ENCODE data around the gene ADPRM. TPM values are rescaled to one million over a fixed set of nuclear protein-coding genes. Genes with fewer than 3 reads are reported as not detected.

ADPRM gene
- total and polyA plus RNA-seq, 2 donors, result 26.0 to 26.2 TPM

- Histone ChIP-seq H3K4me1 (ENCODE audit: control insufficient read depth in 2 of 2, insufficient read depth in 2 of 2, low read length in 2 of 2) (no peaks in the 10 kb centered on the region), H3K9me3 (ENCODE audit: control insufficient read depth in 2 of 2, insufficient read depth in 1 of 2, low read length in 1 of 2) (no peaks in the 10 kb centered on the region), H3K36me3 (ENCODE audit: control insufficient read depth in 2 of 2, insufficient read depth in 2 of 2, low read length in 1 of 2) (peaks cover 0 to 5% of the 10 kb centered on the region in 2 donors), H3K27me3 (ENCODE audit: control insufficient read depth in 2 of 2, insufficient read depth in 1 of 2, low read length in 1 of 2) (no peaks in the 10 kb centered on the region), H3K27ac (ENCODE audit: low read depth in 1 of 2, low read length in 1 of 2) (no peak within 1 kb of the TSS), H3K4me3 (ENCODE audit: low read length in 2 of 2) (no peak within 1 kb of the TSS)
- no peak for DNase-seq (ENCODE audit: low read depth in 6 of 9, low spot score in 9 of 9)
- WGBS, result 93% methylated on average over 15 of the region's 15 CpGs
Observed at GRCh38 chr17:10657148-10657547, 40.2 kb upstream of the ADPRM start, which contains the start of gene MYH3. TSS of gene MYH3 (minus strand) at chr17:10657309. CDS start at chr17:10655064, 2,245 bp downstream.

- Histone ChIP-seq H3K36me3 (ENCODE audit: control insufficient read depth in 2 of 2, insufficient read depth in 2 of 2, low read length in 1 of 2) (peaks cover 0 to 5% of the 10 kb centered on the region in 2 donors), H3K27ac (ENCODE audit: low read depth in 1 of 2, low read length in 1 of 2) (no peak overlapping the region), H3K27me3 (ENCODE audit: control insufficient read depth in 2 of 2, insufficient read depth in 1 of 2, low read length in 1 of 2) (no peaks in the 10 kb centered on the region), H3K4me1 (ENCODE audit: control insufficient read depth in 2 of 2, insufficient read depth in 2 of 2, low read length in 2 of 2) (no peaks in the 10 kb centered on the region), H3K9me3 (ENCODE audit: control insufficient read depth in 2 of 2, insufficient read depth in 1 of 2, low read length in 1 of 2) (no peaks in the 10 kb centered on the region), H3K4me3 (ENCODE audit: low read length in 2 of 2) (no peak overlapping the region)
- DNase-seq (ENCODE audit: low read depth in 6 of 9, low spot score in 9 of 9), result no peak
- 94% methylated on average over 10 of the region's 10 CpGs for WGBS
Observed at GRCh38 chr17:10657879-10658278, 39.5 kb upstream of the ADPRM start.

DNA sequence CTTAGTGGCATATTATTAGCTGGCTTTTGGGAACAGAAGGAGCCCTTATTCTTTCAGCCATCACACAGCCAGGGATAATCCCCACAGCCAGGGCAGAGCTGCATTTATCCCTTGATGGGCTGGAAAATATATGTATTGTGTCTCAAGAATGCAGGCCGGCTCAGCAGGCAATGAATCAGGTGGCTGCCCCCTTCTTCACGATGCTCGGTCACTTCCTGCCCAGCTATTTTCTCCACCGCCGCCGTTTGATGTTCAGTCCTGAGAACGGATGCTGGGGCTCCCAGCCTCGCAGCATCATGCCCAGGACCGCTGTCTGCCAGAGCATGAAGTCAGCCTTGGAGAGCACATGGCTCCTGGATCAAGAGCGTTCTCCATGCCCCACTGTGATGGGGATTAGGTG lies 36.0 kb upstream of the ADPRM start:
- Histone ChIP-seq H3K4me1 (ENCODE audit: control insufficient read depth in 2 of 2, insufficient read depth in 2 of 2, low read length in 2 of 2) (no peaks in the 10 kb centered on the region), H3K4me3 (ENCODE audit: low read length in 2 of 2) (no peak overlapping the region), H3K36me3 (ENCODE audit: control insufficient read depth in 2 of 2, insufficient read depth in 2 of 2, low read length in 1 of 2) (peaks cover 0 to 5% of the 10 kb centered on the region in 2 donors), H3K9me3 (ENCODE audit: control insufficient read depth in 2 of 2, insufficient read depth in 1 of 2, low read length in 1 of 2) (no peaks in the 10 kb centered on the region), H3K27me3 (ENCODE audit: control insufficient read depth in 2 of 2, insufficient read depth in 1 of 2, low read length in 1 of 2) (no peaks in the 10 kb centered on the region), H3K27ac (ENCODE audit: low read depth in 1 of 2, low read length in 1 of 2) (no peak overlapping the region)
- 94% methylated on average over 10 of the region's 10 CpGs for WGBS
- DNase-seq (ENCODE audit: low read depth in 6 of 9, low spot score in 9 of 9), result no peak

GRCh38 chr17:10663231-10663630 lies 34.2 kb upstream of the ADPRM start:
- Histone ChIP-seq H3K36me3 (ENCODE audit: control insufficient read depth in 2 of 2, insufficient read depth in 2 of 2, low read length in 1 of 2) (peaks cover 0 to 5% of the 10 kb centered on the region in 2 donors), H3K27me3 (ENCODE audit: control insufficient read depth in 2 of 2, insufficient read depth in 1 of 2, low read length in 1 of 2) (no peaks in the 10 kb centered on the region), H3K9me3 (ENCODE audit: control insufficient read depth in 2 of 2, insufficient read depth in 1 of 2, low read length in 1 of 2) (no peaks in the 10 kb centered on the region), H3K4me1 (ENCODE audit: control insufficient read depth in 2 of 2, insufficient read depth in 2 of 2, low read length in 2 of 2) (no peaks in the 10 kb centered on the region), H3K27ac (ENCODE audit: low read depth in 1 of 2, low read length in 1 of 2) (no peak overlapping the region), H3K4me3 (ENCODE audit: low read length in 2 of 2) (no peak overlapping the region)
- DNase-seq (ENCODE audit: low read depth in 6 of 9, low spot score in 9 of 9), result no peak
- whole genome bisulfite sequencing, result 95% methylated on average over 6 of the region's 6 CpGs

DNA sequence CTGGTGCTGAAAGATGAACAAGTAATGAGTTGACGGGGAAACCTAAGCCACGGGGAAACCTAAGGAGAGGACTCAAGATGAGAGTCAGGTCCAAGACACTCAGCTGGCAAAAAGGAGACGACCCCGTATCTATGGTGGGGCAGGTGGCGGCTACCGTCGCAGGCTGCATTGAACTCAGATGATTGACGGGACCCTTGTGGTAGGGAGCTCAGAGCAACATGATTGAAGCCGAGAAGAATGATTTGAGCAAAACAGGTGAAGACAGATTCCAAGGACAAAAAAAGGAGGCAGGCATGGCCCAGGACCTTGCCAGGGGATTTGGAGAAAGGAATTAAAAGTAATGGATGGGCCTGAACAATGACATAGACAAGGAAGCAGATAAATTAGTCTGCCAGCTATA lies 32.8 kb upstream of the ADPRM start:
- H3K4me3 ChIP-seq (ENCODE audit: low read length in 2 of 2), result no peak overlapping the region
- no peak for DNase-seq (ENCODE audit: low read depth in 6 of 9, low spot score in 9 of 9)
- H3K36me3 ChIP-seq (ENCODE audit: control insufficient read depth in 2 of 2, insufficient read depth in 2 of 2, low read length in 1 of 2), result peaks cover 0 to 5% of the 10 kb centered on the region in 2 donors
- no peaks in the 10 kb centered on the region for H3K9me3 ChIP-seq (ENCODE audit: control insufficient read depth in 2 of 2, insufficient read depth in 1 of 2, low read length in 1 of 2)
- H3K27ac ChIP-seq (ENCODE audit: low read depth in 1 of 2, low read length in 1 of 2), result no peak overlapping the region
- H3K27me3 ChIP-seq (ENCODE audit: control insufficient read depth in 2 of 2, insufficient read depth in 1 of 2, low read length in 1 of 2), result no peaks in the 10 kb centered on the region
- no peaks in the 10 kb centered on the region for H3K4me1 ChIP-seq (ENCODE audit: control insufficient read depth in 2 of 2, insufficient read depth in 2 of 2, low read length in 2 of 2)
- 97% methylated on average over 9 of the region's 9 CpGs for WGBS

GRCh38 chr17:10666906-10667305 lies 30.5 kb upstream of the ADPRM start:
- WGBS, result 95% methylated on average over 5 of the region's 5 CpGs
- H3K4me1 ChIP-seq (ENCODE audit: control insufficient read depth in 2 of 2, insufficient read depth in 2 of 2, low read length in 2 of 2), result no peaks in the 10 kb centered on the region
- no peaks in the 10 kb centered on the region for H3K36me3 ChIP-seq (ENCODE audit: control insufficient read depth in 2 of 2, insufficient read depth in 2 of 2, low read length in 1 of 2)
- no peaks in the 10 kb centered on the region for H3K9me3 ChIP-seq (ENCODE audit: control insufficient read depth in 2 of 2, insufficient read depth in 1 of 2, low read length in 1 of 2)
- no peak overlapping the region for H3K4me3 ChIP-seq (ENCODE audit: low read length in 2 of 2)
- H3K27ac ChIP-seq (ENCODE audit: low read depth in 1 of 2, low read length in 1 of 2), result no peak overlapping the region
- no peak for DNase-seq (ENCODE audit: low read depth in 6 of 9, low spot score in 9 of 9)
- H3K27me3 ChIP-seq (ENCODE audit: control insufficient read depth in 2 of 2, insufficient read depth in 1 of 2, low read length in 1 of 2), result no peaks in the 10 kb centered on the region

DNA sequence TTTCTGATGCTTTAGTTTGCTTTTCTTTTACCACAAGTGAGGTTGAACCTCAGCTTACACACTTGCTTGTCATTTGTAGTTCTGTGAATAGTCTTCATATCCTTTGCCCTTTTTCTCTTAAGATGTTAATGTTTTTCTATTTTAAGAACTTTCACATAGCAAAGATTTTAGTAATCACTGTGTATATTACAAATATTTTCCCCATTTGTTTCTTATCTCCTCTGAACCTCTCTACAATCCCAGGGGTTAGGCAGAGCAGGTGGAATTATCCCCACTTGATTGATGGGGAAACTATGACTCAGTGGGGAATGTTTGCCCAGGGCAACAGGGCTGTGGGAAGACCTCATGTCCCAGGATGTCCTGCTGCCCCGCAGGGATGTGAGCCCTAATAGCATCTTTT lies 28.6 kb upstream of the ADPRM start:
- WGBS, result 93% methylated on average over 1 of the region's 1 CpG
- no peak for DNase-seq (ENCODE audit: low read depth in 6 of 9, low spot score in 9 of 9)
- H3K4me1 ChIP-seq (ENCODE audit: control insufficient read depth in 2 of 2, insufficient read depth in 2 of 2, low read length in 2 of 2), result no peaks in the 10 kb centered on the region

GRCh38 chr17:10673312-10673711 lies 24.1 kb upstream of the ADPRM start:
- peaks cover 3 to 4% of the 10 kb centered on the region in 2 donors for H3K36me3 ChIP-seq (ENCODE audit: control insufficient read depth in 2 of 2, insufficient read depth in 2 of 2, low read length in 1 of 2)
- no peaks in the 10 kb centered on the region for H3K27me3 ChIP-seq (ENCODE audit: control insufficient read depth in 2 of 2, insufficient read depth in 1 of 2, low read length in 1 of 2)
- WGBS, result 98% methylated on average over 12 of the region's 12 CpGs
- no peak overlapping the region for H3K27ac ChIP-seq (ENCODE audit: low read depth in 1 of 2, low read length in 1 of 2)
- no peaks in the 10 kb centered on the region for H3K4me1 ChIP-seq (ENCODE audit: control insufficient read depth in 2 of 2, insufficient read depth in 2 of 2, low read length in 2 of 2)
- no peak overlapping the region for H3K4me3 ChIP-seq (ENCODE audit: low read length in 2 of 2)
- H3K9me3 ChIP-seq (ENCODE audit: control insufficient read depth in 2 of 2, insufficient read depth in 1 of 2, low read length in 1 of 2), result no peaks in the 10 kb centered on the region
- no peak for DNase-seq (ENCODE audit: low read depth in 6 of 9, low spot score in 9 of 9)

More for the DNA sequence above, 28.6 kb upstream of the ADPRM start:
- H3K9me3 ChIP-seq (ENCODE audit: control insufficient read depth in 2 of 2, insufficient read depth in 1 of 2, low read length in 1 of 2), result no peaks in the 10 kb centered on the region
- H3K4me3 ChIP-seq (ENCODE audit: low read length in 2 of 2), result no peak overlapping the region
- H3K36me3 ChIP-seq (ENCODE audit: control insufficient read depth in 2 of 2, insufficient read depth in 2 of 2, low read length in 1 of 2), result no peaks in the 10 kb centered on the region
- no peak overlapping the region for H3K27ac ChIP-seq (ENCODE audit: low read depth in 1 of 2, low read length in 1 of 2)
- H3K27me3 ChIP-seq (ENCODE audit: control insufficient read depth in 2 of 2, insufficient read depth in 1 of 2, low read length in 1 of 2), result no peaks in the 10 kb centered on the region

- WGBS, result 98% methylated on average over 4 of the region's 4 CpGs
- Histone ChIP-seq H3K9me3 (ENCODE audit: control insufficient read depth in 2 of 2, insufficient read depth in 1 of 2, low read length in 1 of 2) (no peaks in the 10 kb centered on the region), H3K27ac (ENCODE audit: low read depth in 1 of 2, low read length in 1 of 2) (no peak overlapping the region), H3K27me3 (ENCODE audit: control insufficient read depth in 2 of 2, insufficient read depth in 1 of 2, low read length in 1 of 2) (no peaks in the 10 kb centered on the region), H3K36me3 (ENCODE audit: control insufficient read depth in 2 of 2, insufficient read depth in 2 of 2, low read length in 1 of 2) (peaks cover 3 to 4% of the 10 kb centered on the region in 2 donors), H3K4me1 (ENCODE audit: control insufficient read depth in 2 of 2, insufficient read depth in 2 of 2, low read length in 2 of 2) (no peaks in the 10 kb centered on the region), H3K4me3 (ENCODE audit: low read length in 2 of 2) (no peak overlapping the region)
- no peak for DNase-seq (ENCODE audit: low read depth in 6 of 9, low spot score in 9 of 9)
Observed at GRCh38 chr17:10674704-10675103, 22.7 kb upstream of the ADPRM start.

Measured in thymus (tissue), 11 donors.